H1 (cell line): ENCODE data around the gene HOTAIR. TPM values are rescaled to one million over a fixed set of nuclear protein-coding genes. Genes with fewer than 3 reads are reported as not detected.

Experiments
- CTCF ChIA-PET: fragments of 300-600 bp; sonication (Branson Sonifier 250); formaldehyde crosslinking; loops from one replicate; lab custom pipeline; 2021; ENCODE audit not compliant: partially characterized antibody; lab: Charles Lee
- POLR2A ChIA-PET: fragments of 300-600 bp; sonication (Branson Sonifier 250); formaldehyde crosslinking; loops from one replicate; lab custom pipeline; 2021; ENCODE audit warnings: inconsistent platforms; ENCODE audit not compliant: partially characterized antibody; lab: Charles Lee
- DNase-seq, 2 experiments: peaks; one replicate each; pipeline versions ENCODE4 v3.0.0 to v3.0.0-alpha.2; 2010 to 2022; ENCODE audit warnings: low spot score in 2 of 2, low read depth in 1 of 2, mixed read lengths in 1 of 2
- FAIRE-seq: peaks from 2 replicates; lab custom pipeline; 2011; peaks lifted over from hg19 to GRCh38; lab: Jason Lieb, UNC
- H2AFZ ChIP-seq: 2 replicates; pipeline ENCODE4 v1.8.1; 2012; ENCODE audit warnings: low read length, inconsistent platforms
- H2AK5ac ChIP-seq: 2 replicates; pipeline ENCODE4 v1.6.1; 2013; ENCODE audit warnings: low read depth, low read length
- H2BK120ac ChIP-seq: replicated peaks from 2 replicates; pipeline ENCODE3; 2013; ENCODE audit warnings: low read depth, low read length, inconsistent platforms
- H2BK12ac ChIP-seq: 2 replicates; pipeline ENCODE4 v1.6.1; 2013; ENCODE audit warnings: low read depth, low read length
- H2BK15ac ChIP-seq: 2 replicates; pipeline ENCODE4 v1.6.1; 2013; ENCODE audit warnings: low read length
- H2BK20ac ChIP-seq: 2 replicates; pipeline ENCODE4 v1.6.1; 2013; ENCODE audit warnings: low read length
- H2BK5ac ChIP-seq: 2 replicates; pipeline ENCODE4 v1.6.1; 2013; ENCODE audit warnings: low read depth, low read length
- H3K14ac ChIP-seq: 2 replicates; pipeline ENCODE4 v1.6.1; 2013; ENCODE audit warnings: inconsistent platforms; ENCODE audit not compliant: insufficient read length
- H3K18ac ChIP-seq: 2 replicates; pipeline ENCODE4 v1.6.1; 2013; ENCODE audit warnings: low read length; ENCODE audit errors: extremely low read depth
- H3K23ac ChIP-seq: 2 replicates; pipeline ENCODE4 v1.6.1; 2013; ENCODE audit warnings: inconsistent platforms; ENCODE audit not compliant: insufficient read length
- H3K23me2 ChIP-seq: 2 replicates; pipeline ENCODE4 v1.6.1; 2013; ENCODE audit warnings: low read depth, low read length
- H3K27ac ChIP-seq: 2 replicates; pipeline ENCODE4 v1.6.1; 2011; ENCODE audit warnings: low read depth, low read length, inconsistent platforms
- H3K27me3 ChIP-seq, 4 experiments: replicated peaks in 1 of 4; 1 replicate in 1 of 4; 2 replicates in 3 of 4; pipeline versions ENCODE4 v1.6.1 to v1.8.1; 2011 to 2013; ENCODE audit warnings: low read length in 3 of 4, mild to moderate bottlenecking in 3 of 4, inconsistent platforms in 2 of 4, mixed read lengths in 2 of 4, moderate library complexity in 1 of 4; ENCODE audit not compliant: control insufficient read depth in 3 of 4, insufficient read depth in 3 of 4; ENCODE audit errors: extremely low read depth in 1 of 4
- H3K36me3 ChIP-seq, 4 experiments: 2 replicates each; pipeline versions ENCODE4 v1.6.1 to v1.8.1; 2011 to 2013; ENCODE audit warnings: mild to moderate bottlenecking in 4 of 4, low read length in 3 of 4, moderate library complexity in 2 of 4, control low read depth in 1 of 4, inconsistent platforms in 1 of 4; ENCODE audit not compliant: insufficient read depth in 4 of 4, control insufficient read depth in 2 of 4
- H3K4ac ChIP-seq: replicated peaks from 2 replicates; pipeline ENCODE3; 2013; ENCODE audit warnings: low read length, low read depth, mixed read lengths, inconsistent platforms; ENCODE audit not compliant: insufficient read length
- H3K4me1 ChIP-seq, 4 experiments: replicated peaks in 1 of 4; 1 replicate in 1 of 4; 2 replicates in 3 of 4; pipeline versions ENCODE4 v1.6.1 to v1.8.1; 2011 to 2013; ENCODE audit warnings: low read length in 3 of 4, inconsistent platforms in 2 of 4, mixed read lengths in 1 of 4; ENCODE audit not compliant: insufficient read depth in 4 of 4, control insufficient read depth in 3 of 4
- H3K4me2 ChIP-seq, 2 experiments: 2 replicates each; pipeline versions ENCODE4 v1.6.1 to v1.8.1; 2011 to 2013; ENCODE audit warnings: low read depth in 2 of 2, low read length in 2 of 2, control low read depth in 1 of 2, inconsistent platforms in 1 of 2, mild to moderate bottlenecking in 1 of 2; ENCODE audit not compliant: insufficient read depth in 1 of 2
- H3K4me3 ChIP-seq, 4 experiments: fragments of 200-600, 300-600 bp in 1 of 4; sonication (generic), shearing (Covaris generic), sonication (Bioruptor Twin) in 1 of 4; 2 replicates each; pipeline versions ENCODE4 v1.5.1 to v1.8.1; 2011 to 2016; ENCODE audit warnings: low read length in 4 of 4, low read depth in 3 of 4, control low read depth in 2 of 4, inconsistent platforms in 2 of 4, mild to moderate bottlenecking in 2 of 4, mixed read lengths in 1 of 4, moderate library complexity in 1 of 4; ENCODE audit not compliant: insufficient read depth in 2 of 4; ENCODE audit errors: extremely low read depth in 1 of 4
- H3K56ac ChIP-seq: replicated peaks from 2 replicates; pipeline ENCODE3; 2013; ENCODE audit warnings: low read depth, mild to moderate bottlenecking, mixed read lengths, low read length, inconsistent platforms; ENCODE audit not compliant: insufficient read length
- H3K79me1 ChIP-seq: 2 replicates; pipeline ENCODE4 v1.6.1; 2013; ENCODE audit warnings: low read depth, low read length, control low read depth
- H3K79me2 ChIP-seq, 2 experiments: 2 replicates each; pipeline versions ENCODE4 v1.6.1 to v1.8.1; 2012 to 2013; ENCODE audit warnings: low read length in 2 of 2, mild to moderate bottlenecking in 2 of 2, inconsistent platforms in 1 of 2; ENCODE audit not compliant: insufficient read depth in 2 of 2, control insufficient read depth in 1 of 2
- H3K9ac ChIP-seq, 4 experiments: replicated peaks in 1 of 4; 1 replicate in 1 of 4; 2 replicates in 3 of 4; pipeline versions ENCODE4 v1.6.1 to v1.8.1; 2011 to 2013; ENCODE audit warnings: low read depth in 3 of 4, low read length in 3 of 4, control low read depth in 2 of 4, mild to moderate bottlenecking in 2 of 4, moderate library complexity in 2 of 4, inconsistent platforms in 1 of 4; ENCODE audit errors: extremely low read depth in 1 of 4
- H3K9me3 ChIP-seq, 2 experiments: 2 replicates each; pipeline versions ENCODE4 v1.6.1 to v1.8.1; 2012 to 2013; ENCODE audit warnings: mild to moderate bottlenecking in 2 of 2, moderate library complexity in 2 of 2, control low read depth in 1 of 2, inconsistent platforms in 1 of 2, low read depth in 1 of 2, low read length in 1 of 2, mixed read lengths in 1 of 2; ENCODE audit not compliant: insufficient read depth in 2 of 2
- H4K20me1 ChIP-seq, 2 experiments: replicated peaks in 1 of 2; 2 replicates each; pipeline versions ENCODE3 to v1.8.1; 2011 to 2013; ENCODE audit warnings: inconsistent platforms in 2 of 2, low read length in 2 of 2, mild to moderate bottlenecking in 1 of 2; ENCODE audit not compliant: insufficient read depth in 2 of 2, control insufficient read depth in 1 of 2
- H4K5ac ChIP-seq: 2 replicates; pipeline ENCODE4 v1.6.1; 2013; ENCODE audit warnings: low read length, low read depth, mixed read lengths, inconsistent platforms; ENCODE audit not compliant: insufficient read length
- H4K8ac ChIP-seq: 2 replicates; pipeline ENCODE4 v1.8.0; 2013; ENCODE audit warnings: mild to moderate bottlenecking, moderate library complexity, low read length, inconsistent platforms; ENCODE audit not compliant: insufficient read depth; ENCODE audit errors: extremely low read depth
- H4K91ac ChIP-seq: replicated peaks from 2 replicates; pipeline ENCODE3; 2013; ENCODE audit warnings: low read length, mixed read lengths, inconsistent platforms; ENCODE audit not compliant: insufficient read length
- BRCA1 ChIP-seq: IDR thresholded peaks from 2 replicates; pipeline ENCODE4 v1.6.1; 2012; ENCODE audit warnings: low read depth, low read length, improper control_type of control experiment
- CEBPB ChIP-seq: IDR thresholded peaks from 2 replicates; pipeline ENCODE4 v1.6.1; 2012; ENCODE audit warnings: low read depth, low read length
- KDM1A ChIP-seq: fragments of 200-600, 300-600 bp; sonication (generic); IDR thresholded peaks from 2 replicates; pipeline ENCODE4 v1.7.1; 2016; ENCODE audit warnings: mild to moderate bottlenecking, low read length, borderline replicate concordance
- NANOG ChIP-seq: IDR thresholded peaks from 2 replicates; pipeline ENCODE4 v1.6.1; 2011; ENCODE audit warnings: low read length, low read depth, mild to moderate bottlenecking, inconsistent platforms; ENCODE audit not compliant: insufficient read depth, poor library complexity, severe bottlenecking
- POU5F1 ChIP-seq: IDR thresholded peaks from 2 replicates; pipeline ENCODE4 v1.6.1; 2011; ENCODE audit warnings: low read depth, mild to moderate bottlenecking, low read length, moderate library complexity
- RAD21 ChIP-seq, 2 experiments: IDR thresholded peaks in 1 of 2; conservative IDR thresholded peaks in 1 of 2; 2 replicates each; pipeline ENCODE4 v1.6.1; 2011; ENCODE audit warnings: low read depth in 2 of 2, low read length in 2 of 2, improper control_type of control experiment in 1 of 2, inconsistent platforms in 1 of 2, mild to moderate bottlenecking in 1 of 2, moderate library complexity in 1 of 2
- TAF7 ChIP-seq: optimal IDR thresholded peaks from 2 replicates; pipeline ENCODE3; 2011; ENCODE audit warnings: low read depth, mild to moderate bottlenecking, inconsistent platforms, low read length, moderate library complexity, borderline replicate concordance
- YY1 ChIP-seq: IDR thresholded peaks from 2 replicates; pipeline ENCODE4 v1.6.1; 2011; ENCODE audit warnings: low read depth, mild to moderate bottlenecking, low read length
- polyA plus RNA-seq, 7 experiments: library from polyadenylated mRNA; depleted of rRNA in 3 of 7; stranded (reverse) in 5 of 7; unstranded in 2 of 7; fragments of >200 nt in 5 of 7; fragments of 200-250 nt in 2 of 7; gene quantifications; 1 replicate in 5 of 7; 2 replicates in 1 of 7; 4 replicates in 1 of 7; pipeline versions ENCODE4 v1.2.1 to v1.2.3, GENCODE V29; 2011 to 2013; ENCODE audit warnings: missing spikeins in 2 of 7, mixed read lengths in 2 of 7
- total RNA-seq: library from RNA; stranded (reverse); fragmentation: NEBNext Ultra II Directional; extraction: Animal tissue kit (Norgen Biotek cat#: 25700); gene quantifications from 2 replicates; pipeline ENCODE4 v1.2.1, GENCODE V29; 2021

The HOTAIR gene
- total and polyA plus RNA-seq, 2 of the 8 experiments (the other 6 are each of a cell fraction or from before 2014, with no cell fraction given) = not detected

DNA sequence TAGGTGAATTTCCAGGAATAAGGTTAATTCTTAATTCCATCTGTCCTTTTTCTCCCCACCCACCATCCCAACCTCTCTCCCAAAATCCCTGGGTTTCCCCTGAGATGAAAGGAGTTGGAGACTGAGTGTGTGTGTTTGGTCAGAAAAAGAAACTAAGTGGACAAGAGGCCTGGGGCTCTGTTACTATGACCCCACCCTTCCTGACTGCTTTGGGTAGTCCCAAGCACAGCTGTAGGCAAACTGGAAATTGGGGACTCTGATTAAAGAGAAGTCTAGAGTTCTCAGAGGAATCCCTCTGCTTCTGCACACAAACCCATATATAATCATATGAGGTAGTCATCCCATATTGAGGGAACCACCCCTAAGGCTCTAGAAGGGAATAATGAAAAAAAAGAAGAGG, 27.0 kb downstream of the HOTAIR start:
- Histone ChIP-seq H3K36me3 (peaks cover 0 to 3% (median 0%) of the 10 kb centered on the region in 4 experiments; a peak in 1 of 8 replicates), H3K27me3 (peaks cover 97 to 100% (median 99%) of the 10 kb centered on the region in 4 experiments), H3K4me1 (peaks cover 0 to 16% (median 3%) of the 10 kb centered on the region in 4 experiments; a peak in 6 of 7 replicates), H3K14ac (no peak overlapping the region), H4K8ac (no peak overlapping the region), H3K4me3 (no peak overlapping the region), H3K79me2 (no peaks in the 10 kb centered on the region), H2BK5ac (no peak overlapping the region), H3K4me2 (no peak overlapping the region), H4K91ac (no peak overlapping the region), H2BK20ac (no peak overlapping the region), H3K9me3 (no peaks in the 10 kb centered on the region; a peak in 1 of 4 replicates), H4K5ac (no peak overlapping the region), H3K9ac (no peak overlapping the region), H2AFZ (no peak overlapping the region), H2BK12ac (no peak overlapping the region), H2AK5ac (no peak overlapping the region), H2BK15ac (no peak overlapping the region), H2BK120ac (no peak overlapping the region), H4K20me1 (peaks cover 32 to 37% of the 10 kb centered on the region in 2 experiments), H3K27ac (no peak overlapping the region), H3K79me1 (no peaks in the 10 kb centered on the region), H3K4ac (no peak overlapping the region), H3K56ac (no peak overlapping the region), H3K18ac (no peak overlapping the region), H3K23me2 (no peaks in the 10 kb centered on the region), H3K23ac (no peak overlapping the region)
- FAIRE-seq (no peak), DNase-seq (no peak)
- POLR2A ChIA-PET = no interaction called here
- CTCF ChIA-PET = interaction anchor here (0.8 to 1.6 kb wide), 2 partner anchors 156 to 179 kb away, joined by 3 to 4 read pairs; no protein-coding TSS in a partner anchor
- no peak for TF ChIP-seq KDM1A
- TF ChIP-seq POU5F1 = no peak
- TF ChIP-seq TAF7 = no peak
- TF ChIP-seq NANOG = no peak
- TF ChIP-seq RAD21 (IDR thresholded peaks at IDR 0.05 in 1 of 2, conservative IDR thresholded peaks at IDR 0.05 in 1 of 2; ENCODE audit: low read depth in 2 of 2, low read length in 2 of 2) = no peak
- no peak for TF ChIP-seq CEBPB
- no peak for TF ChIP-seq YY1
- TF ChIP-seq BRCA1 = no peak
